Germinal center (tissue), 1 donor: ENCODE results near the gene KMT2E.

Source experiments
- DNase-seq: peaks from one replicate; pipeline ENCODE4 v3.0.0; 2012; ENCODE audit warnings: mixed read lengths, low spot score

KMT2E gene

GRCh38 chr7:105010504-105011130 is 3.4 kb upstream of the KMT2E start:
- no peak for DNase-seq

- DNase-seq: no peak
Measured at GRCh38 chr7:105011141-105011830, 2.7 kb upstream of the KMT2E start.

- no peak for DNase-seq
Measured at GRCh38 chr7:105011831-105012502, 2.0 kb upstream of the KMT2E start.

- peak; percentile 99 for DNase-seq
Measured at GRCh38 chr7:105012503-105013220, 1.3 kb upstream of the KMT2E start.

- peak; percentile 93 for DNase-seq
Measured at GRCh38 chr7:105013221-105013815, 687 bp upstream of the KMT2E start.

GRCh38 chr7:105014693-105015389 is 836 bp downstream of the KMT2E start:
- DNase-seq: peak; percentile 50

- DNase-seq: peak; percentile 22
Measured at GRCh38 chr7:105015390-105015965, 1.5 kb downstream of the KMT2E start.

- DNase-seq: no peak
Measured at GRCh38 chr7:105016068-105016708, 2.2 kb downstream of the KMT2E start.

- no peak for DNase-seq
Measured at GRCh38 chr7:105016709-105017656, 3.0 kb downstream of the KMT2E start.

- DNase-seq: no peak
Measured at GRCh38 chr7:105017657-105018365, 3.8 kb downstream of the KMT2E start.

GRCh38 chr7:105019269-105019668 is 5.3 kb downstream of the KMT2E start:
- DNase-seq: no peak

- DNase-seq: no peak
Measured at GRCh38 chr7:105020926-105021325, 6.9 kb downstream of the KMT2E start.

GRCh38 chr7:105021352-105021751 is 7.3 kb downstream of the KMT2E start:
- DNase-seq: no peak

- no peak for DNase-seq
Measured at GRCh38 chr7:105021967-105022366, 8.0 kb downstream of the KMT2E start.

- DNase-seq: no peak
Measured at GRCh38 chr7:105022458-105022857, 8.5 kb downstream of the KMT2E start.

GRCh38 chr7:105024734-105025133 is 10.7 kb downstream of the KMT2E start:
- no peak for DNase-seq

- DNase-seq: no peak
Measured at GRCh38 chr7:105026750-105027149, 12.7 kb downstream of the KMT2E start.

GRCh38 chr7:105027176-105027853 is 13.3 kb downstream of the KMT2E start:
- no peak for DNase-seq
